ENCODE results near the gene C12orf56. TPM values are rescaled to one million over a fixed set of nuclear protein-coding genes. Genes with fewer than 3 reads are reported as not detected.

Gene C12orf56
- polyA plus RNA-seq, 1 donor from 2014 or later: not detected

DNA sequence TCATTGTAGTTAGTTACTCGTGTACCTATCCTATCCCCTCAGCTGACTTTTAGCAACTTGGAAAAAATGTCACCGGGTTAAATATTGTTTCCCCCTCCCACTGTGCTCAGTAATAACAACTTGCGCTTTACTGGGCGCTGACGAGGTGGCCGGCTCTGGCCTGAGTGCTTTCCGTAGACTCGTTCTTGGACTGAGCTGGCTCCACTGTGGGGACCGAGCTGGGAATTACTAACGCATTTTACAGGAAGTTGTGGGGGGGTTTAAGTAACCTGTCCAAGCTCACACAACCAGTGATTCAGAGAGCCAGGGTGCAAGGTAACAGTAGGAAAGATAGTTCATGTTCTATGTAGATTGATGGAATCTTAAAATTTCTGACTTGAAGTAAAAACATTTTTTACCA is 86.0 kb downstream of the C12orf56 start:
- no peaks in the 10 kb centered on the region for H3K79me2 ChIP-seq (replicated peaks; ENCODE audit: insufficient read depth, low read length)
- TF ChIP-seq MXI1 (conservative IDR thresholded peaks at IDR 0.05; ENCODE audit: poor library complexity, severe bottlenecking) (no peak), EP300 (conservative IDR thresholded peaks at IDR 0.05; ENCODE audit: poor library complexity, severe bottlenecking) (no peak), POLR2AphosphoS5 (IDR thresholded peaks at IDR 0.05) (no peak), TAF1 (IDR thresholded peaks at IDR 0.05; ENCODE audit: low read depth) (no peak), EZH2 (IDR thresholded peaks at IDR 0.05; ENCODE audit: borderline replicate concordance, insufficient read depth, low read length, poor library complexity, severe bottlenecking) (no peak), RAD21 (conservative IDR thresholded peaks at IDR 0.05) (no peak), SMC3 (conservative IDR thresholded peaks at IDR 0.05; ENCODE audit: poor library complexity) (no peak)
- TF ChIP-seq, protein P1, sequence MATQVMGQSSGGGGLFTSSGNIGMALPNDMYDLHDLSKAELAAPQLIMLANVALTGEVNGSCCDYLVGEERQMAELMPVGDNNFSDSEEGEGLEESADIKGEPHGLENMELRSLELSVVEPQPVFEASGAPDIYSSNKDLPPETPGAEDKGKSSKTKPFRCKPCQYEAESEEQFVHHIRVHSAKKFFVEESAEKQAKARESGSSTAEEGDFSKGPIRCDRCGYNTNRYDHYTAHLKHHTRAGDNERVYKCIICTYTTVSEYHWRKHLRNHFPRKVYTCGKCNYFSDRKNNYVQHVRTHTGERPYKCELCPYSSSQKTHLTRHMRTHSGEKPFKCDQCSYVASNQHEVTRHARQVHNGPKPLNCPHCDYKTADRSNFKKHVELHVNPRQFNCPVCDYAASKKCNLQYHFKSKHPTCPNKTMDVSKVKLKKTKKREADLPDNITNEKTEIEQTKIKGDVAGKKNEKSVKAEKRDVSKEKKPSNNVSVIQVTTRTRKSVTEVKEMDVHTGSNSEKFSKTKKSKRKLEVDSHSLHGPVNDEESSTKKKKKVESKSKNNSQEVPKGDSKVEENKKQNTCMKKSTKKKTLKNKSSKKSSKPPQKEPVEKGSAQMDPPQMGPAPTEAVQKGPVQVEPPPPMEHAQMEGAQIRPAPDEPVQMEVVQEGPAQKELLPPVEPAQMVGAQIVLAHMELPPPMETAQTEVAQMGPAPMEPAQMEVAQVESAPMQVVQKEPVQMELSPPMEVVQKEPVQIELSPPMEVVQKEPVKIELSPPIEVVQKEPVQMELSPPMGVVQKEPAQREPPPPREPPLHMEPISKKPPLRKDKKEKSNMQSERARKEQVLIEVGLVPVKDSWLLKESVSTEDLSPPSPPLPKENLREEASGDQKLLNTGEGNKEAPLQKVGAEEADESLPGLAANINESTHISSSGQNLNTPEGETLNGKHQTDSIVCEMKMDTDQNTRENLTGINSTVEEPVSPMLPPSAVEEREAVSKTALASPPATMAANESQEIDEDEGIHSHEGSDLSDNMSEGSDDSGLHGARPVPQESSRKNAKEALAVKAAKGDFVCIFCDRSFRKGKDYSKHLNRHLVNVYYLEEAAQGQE (IDR thresholded peaks at IDR 0.05; ENCODE audit: borderline replicate concordance): no peak
- TF ChIP-seq, protein P2, sequence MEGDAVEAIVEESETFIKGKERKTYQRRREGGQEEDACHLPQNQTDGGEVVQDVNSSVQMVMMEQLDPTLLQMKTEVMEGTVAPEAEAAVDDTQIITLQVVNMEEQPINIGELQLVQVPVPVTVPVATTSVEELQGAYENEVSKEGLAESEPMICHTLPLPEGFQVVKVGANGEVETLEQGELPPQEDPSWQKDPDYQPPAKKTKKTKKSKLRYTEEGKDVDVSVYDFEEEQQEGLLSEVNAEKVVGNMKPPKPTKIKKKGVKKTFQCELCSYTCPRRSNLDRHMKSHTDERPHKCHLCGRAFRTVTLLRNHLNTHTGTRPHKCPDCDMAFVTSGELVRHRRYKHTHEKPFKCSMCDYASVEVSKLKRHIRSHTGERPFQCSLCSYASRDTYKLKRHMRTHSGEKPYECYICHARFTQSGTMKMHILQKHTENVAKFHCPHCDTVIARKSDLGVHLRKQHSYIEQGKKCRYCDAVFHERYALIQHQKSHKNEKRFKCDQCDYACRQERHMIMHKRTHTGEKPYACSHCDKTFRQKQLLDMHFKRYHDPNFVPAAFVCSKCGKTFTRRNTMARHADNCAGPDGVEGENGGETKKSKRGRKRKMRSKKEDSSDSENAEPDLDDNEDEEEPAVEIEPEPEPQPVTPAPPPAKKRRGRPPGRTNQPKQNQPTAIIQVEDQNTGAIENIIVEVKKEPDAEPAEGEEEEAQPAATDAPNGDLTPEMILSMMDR (IDR thresholded peaks at IDR 0.05; ENCODE audit: poor library complexity, severe bottlenecking): no peak
- H2AFZ ChIP-seq (ENCODE audit: low read depth, low read length): no peak overlapping the region
- H3K9me3 ChIP-seq (ENCODE audit: low read length): no peaks in the 10 kb centered on the region
- H3K36me3 ChIP-seq (ENCODE audit: insufficient read depth, low read length): no peaks in the 10 kb centered on the region
- H3K4me3 ChIP-seq (ENCODE audit: low read length): no peak overlapping the region
- H4K20me1 ChIP-seq (ENCODE audit: insufficient read depth): no peaks in the 10 kb centered on the region
- no peaks in the 10 kb centered on the region for H3K27me3 ChIP-seq (ENCODE audit: insufficient read depth, low read depth, low read length)
- no peak overlapping the region for H3K4me2 ChIP-seq (ENCODE audit: low read length)
- H3K9me2 ChIP-seq (ENCODE audit: insufficient read depth, low read length): no peaks in the 10 kb centered on the region
- H3F3A ChIP-seq (ENCODE audit: insufficient read depth, low read length, poor library complexity, severe bottlenecking): no peaks in the 10 kb centered on the region
- no peak overlapping the region for H3K27ac ChIP-seq (ENCODE audit: low read length)
- H3K9ac ChIP-seq (ENCODE audit: low read length): no peak overlapping the region

DNA sequence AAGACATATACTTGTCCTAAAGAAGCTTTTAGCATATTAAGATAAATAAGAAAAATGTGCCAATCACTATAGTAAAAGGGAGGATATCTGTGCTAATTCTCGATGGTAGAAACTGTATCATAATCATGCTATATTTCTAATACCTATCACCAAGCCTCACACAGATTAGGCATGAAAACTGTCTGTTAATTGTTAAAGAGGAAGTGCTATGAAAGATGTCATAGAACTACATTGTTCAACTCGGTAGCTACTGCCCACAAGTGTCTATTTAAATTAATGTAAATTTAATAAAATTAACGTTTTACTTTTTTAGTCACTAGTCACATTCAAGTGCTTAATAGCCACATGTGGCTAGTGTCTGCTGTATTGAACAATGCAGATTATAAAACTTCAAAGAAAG is 90.9 kb downstream of the C12orf56 start:
- H3K9me2 ChIP-seq (ENCODE audit: insufficient read depth, low read length): no peaks in the 10 kb centered on the region

DNA sequence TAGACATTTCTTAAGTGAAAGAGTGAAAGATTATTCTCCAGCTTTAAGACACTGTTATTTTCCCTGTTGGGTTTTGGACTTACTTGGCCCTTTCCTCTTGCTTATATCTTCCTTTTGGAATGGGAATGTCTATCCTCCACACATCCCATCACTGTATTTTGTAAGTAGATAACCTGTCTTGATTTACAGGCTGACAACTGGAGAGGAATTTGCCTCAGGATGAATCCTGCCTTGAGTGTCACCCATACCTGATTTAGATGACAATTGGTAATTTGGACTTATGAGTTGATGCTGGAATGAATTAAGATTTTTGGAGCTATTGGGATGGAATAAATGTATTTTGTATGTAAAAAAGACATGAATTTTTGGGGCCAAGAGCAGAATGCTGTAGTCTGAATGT is 94.3 kb downstream of the C12orf56 start:
- no peak overlapping the region for H2AFZ ChIP-seq (ENCODE audit: low read depth, low read length)
- no peak overlapping the region for H3K9ac ChIP-seq (ENCODE audit: low read length)
- H3K27me3 ChIP-seq (ENCODE audit: insufficient read depth, low read depth, low read length): no peaks in the 10 kb centered on the region
- no peaks in the 10 kb centered on the region for H4K20me1 ChIP-seq (ENCODE audit: insufficient read depth)
- no peak overlapping the region for H3K4me2 ChIP-seq (ENCODE audit: low read length)
- no peak for TF ChIP-seq EP300 (conservative IDR thresholded peaks at IDR 0.05; ENCODE audit: poor library complexity, severe bottlenecking)
- TF ChIP-seq MXI1 (conservative IDR thresholded peaks at IDR 0.05; ENCODE audit: poor library complexity, severe bottlenecking): no peak
- TF ChIP-seq, protein P1 (IDR thresholded peaks at IDR 0.05; ENCODE audit: borderline replicate concordance): no peak
- no peak for TF ChIP-seq RAD21 (conservative IDR thresholded peaks at IDR 0.05)
- TF ChIP-seq EZH2 (IDR thresholded peaks at IDR 0.05; ENCODE audit: borderline replicate concordance, insufficient read depth, low read length, poor library complexity, severe bottlenecking): no peak
- H3K9me2 ChIP-seq (ENCODE audit: insufficient read depth, low read length): no peaks in the 10 kb centered on the region
- H3K27ac ChIP-seq (ENCODE audit: low read length): no peak overlapping the region
- H3K79me2 ChIP-seq (replicated peaks; ENCODE audit: insufficient read depth, low read length): no peaks in the 10 kb centered on the region
- H3K36me3 ChIP-seq (ENCODE audit: insufficient read depth, low read length): no peaks in the 10 kb centered on the region
- H3K4me3 ChIP-seq (ENCODE audit: low read length): no peak overlapping the region
- H3K9me3 ChIP-seq (ENCODE audit: low read length): no peaks in the 10 kb centered on the region
- H3F3A ChIP-seq (ENCODE audit: insufficient read depth, low read length, poor library complexity, severe bottlenecking): no peaks in the 10 kb centered on the region

More for the DNA sequence above, 90.9 kb downstream of the C12orf56 start:
- no peak overlapping the region for H3K9ac ChIP-seq (ENCODE audit: low read length)
- H2AFZ ChIP-seq (ENCODE audit: low read depth, low read length): no peak overlapping the region
- no peaks in the 10 kb centered on the region for H3K36me3 ChIP-seq (ENCODE audit: insufficient read depth, low read length)
- no peaks in the 10 kb centered on the region for H4K20me1 ChIP-seq (ENCODE audit: insufficient read depth)
- no peak overlapping the region for H3K4me2 ChIP-seq (ENCODE audit: low read length)
- no peak overlapping the region for H3K27ac ChIP-seq (ENCODE audit: low read length)
- no peak overlapping the region for H3K4me3 ChIP-seq (ENCODE audit: low read length)
- H3K27me3 ChIP-seq (ENCODE audit: insufficient read depth, low read depth, low read length): no peaks in the 10 kb centered on the region
- no peaks in the 10 kb centered on the region for H3F3A ChIP-seq (ENCODE audit: insufficient read depth, low read length, poor library complexity, severe bottlenecking)
- H3K9me3 ChIP-seq (ENCODE audit: low read length): no peaks in the 10 kb centered on the region
- TF ChIP-seq POLR2AphosphoS5 (IDR thresholded peaks at IDR 0.05): no peak
- no peak for TF ChIP-seq TAF1 (IDR thresholded peaks at IDR 0.05; ENCODE audit: low read depth)
- H3K79me2 ChIP-seq (replicated peaks; ENCODE audit: insufficient read depth, low read length): no peaks in the 10 kb centered on the region

All from neural cell (in vitro differentiated cells).